ENCODE data around the gene MYO1E.

DNA sequence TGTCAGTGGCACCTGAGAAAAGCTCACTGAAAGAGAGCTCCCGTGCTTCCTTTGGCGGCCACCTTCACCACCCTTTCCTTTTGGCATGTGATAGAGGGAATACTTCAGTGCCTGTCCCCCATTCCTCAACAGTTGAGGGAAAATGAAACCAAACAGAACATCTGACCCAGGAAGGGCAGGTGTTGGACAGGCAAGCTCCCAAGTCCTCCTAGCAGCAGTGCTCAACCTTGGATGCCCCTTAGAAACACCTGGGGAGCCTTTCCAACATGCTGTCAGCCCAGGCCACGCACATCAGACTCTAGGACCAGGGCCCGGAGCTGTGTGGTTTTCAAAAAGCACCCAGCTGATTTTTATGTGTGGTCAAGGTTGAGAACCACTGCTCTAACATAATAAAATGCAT is 143.7 kb downstream of the MYO1E start:
- TF ChIP-seq, protein P1, sequence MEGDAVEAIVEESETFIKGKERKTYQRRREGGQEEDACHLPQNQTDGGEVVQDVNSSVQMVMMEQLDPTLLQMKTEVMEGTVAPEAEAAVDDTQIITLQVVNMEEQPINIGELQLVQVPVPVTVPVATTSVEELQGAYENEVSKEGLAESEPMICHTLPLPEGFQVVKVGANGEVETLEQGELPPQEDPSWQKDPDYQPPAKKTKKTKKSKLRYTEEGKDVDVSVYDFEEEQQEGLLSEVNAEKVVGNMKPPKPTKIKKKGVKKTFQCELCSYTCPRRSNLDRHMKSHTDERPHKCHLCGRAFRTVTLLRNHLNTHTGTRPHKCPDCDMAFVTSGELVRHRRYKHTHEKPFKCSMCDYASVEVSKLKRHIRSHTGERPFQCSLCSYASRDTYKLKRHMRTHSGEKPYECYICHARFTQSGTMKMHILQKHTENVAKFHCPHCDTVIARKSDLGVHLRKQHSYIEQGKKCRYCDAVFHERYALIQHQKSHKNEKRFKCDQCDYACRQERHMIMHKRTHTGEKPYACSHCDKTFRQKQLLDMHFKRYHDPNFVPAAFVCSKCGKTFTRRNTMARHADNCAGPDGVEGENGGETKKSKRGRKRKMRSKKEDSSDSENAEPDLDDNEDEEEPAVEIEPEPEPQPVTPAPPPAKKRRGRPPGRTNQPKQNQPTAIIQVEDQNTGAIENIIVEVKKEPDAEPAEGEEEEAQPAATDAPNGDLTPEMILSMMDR (IDR thresholded peaks at IDR 0.05): no peak
- TF ChIP-seq EP300 (IDR thresholded peaks at IDR 0.05): no peak
- TF ChIP-seq POLR2AphosphoS5 (IDR thresholded peaks at IDR 0.05): no peak

All from gastroesophageal sphincter (tissue), 3 donors.